ENCODE data around the gene ACSM3. TPM values are rescaled to one million over a fixed set of nuclear protein-coding genes. Genes with fewer than 3 reads are reported as not detected.

Gene ACSM3
- total and polyA plus RNA-seq, 2 experiments from 2014 or later: 5.7 to 8.7 TPM

- Histone ChIP-seq H3K27me3 (ENCODE audit: insufficient read depth) (no peaks in the 10 kb centered on the region), H3K9me2 (ENCODE audit: insufficient read depth) (no peaks in the 10 kb centered on the region), H3K36me3 (ENCODE audit: insufficient read depth) (peaks cover 28% of the 10 kb centered on the region), H3K4me3 (no peak overlapping the region), H4K20me1 (replicated peaks; ENCODE audit: insufficient read depth) (peaks cover 18% of the 10 kb centered on the region), H2AFZ (no peak overlapping the region), H3K4me1 (ENCODE audit: insufficient read depth) (peaks cover 7% of the 10 kb centered on the region; the same call in 1 of the 2 replicates), H3K27ac (ENCODE audit: low read depth) (no peak overlapping the region), H3F3A (replicated peaks; ENCODE audit: low read depth) (no peaks in the 10 kb centered on the region), H3K4me2 (no peak overlapping the region), H3K79me2 (replicated peaks; ENCODE audit: insufficient read depth) (peaks cover 25% of the 10 kb centered on the region)
- no peaks in the 10 kb centered on the region for H3K9me3 Mint-ChIP-seq
- H3K27ac Mint-ChIP-seq: no peak overlapping the region
- peaks cover 39% of the 10 kb centered on the region for H3K36me3 Mint-ChIP-seq (ENCODE audit: low read depth)
- peaks cover under 1% of the 10 kb centered on the region for H3K27me3 Mint-ChIP-seq (ENCODE audit: insufficient read depth, low read depth, poor library complexity)
- no peak for DNase-seq (ENCODE audit: low spot score)
- H3K4me1 Mint-ChIP-seq: peaks cover 3% of the 10 kb centered on the region; the same call in 2 of the 3 replicates
- no peak for ATAC-seq
- TF ChIP-seq JUNB (IDR thresholded peaks at IDR 0.05; ENCODE audit: unreplicated experiment): no peak
- TF ChIP-seq ZNF331 (CRISPR knock-in tag; IDR thresholded peaks at IDR 0.05; ENCODE audit: low read depth): no peak
- no peak for TF ChIP-seq STAT1 (IDR thresholded peaks at IDR 0.05; ENCODE audit: unreplicated experiment)
- no peak for TF ChIP-seq NANOG (IDR thresholded peaks at IDR 0.05; ENCODE audit: borderline replicate concordance)
- TF ChIP-seq ETS1 (IDR thresholded peaks at IDR 0.05): no peak
- TF ChIP-seq ZNF462 (CRISPR knock-in tag; IDR thresholded peaks at IDR 0.05): no peak
- TF ChIP-seq POLR2AphosphoS5 (IDR thresholded peaks at IDR 0.05; ENCODE audit: low read depth): no peak
- no peak for TF ChIP-seq REST (IDR thresholded peaks at IDR 0.05; ENCODE audit: unreplicated experiment)
- no peak for TF ChIP-seq ZNF114 (CRISPR knock-in tag; IDR thresholded peaks at IDR 0.05)
- no peak for TF ChIP-seq EZH2phosphoT487 (IDR thresholded peaks at IDR 0.05; ENCODE audit: unreplicated experiment)
- no peak for TF ChIP-seq CTCF (conservative IDR thresholded peaks at IDR 0.05; ENCODE audit: low read depth in 2 of 2)
- TF ChIP-seq EZH2 (IDR thresholded peaks at IDR 0.05; ENCODE audit: low read depth, unreplicated experiment): no peak
- TF ChIP-seq CREB1 (CRISPR knock-in tag; IDR thresholded peaks at IDR 0.05; ENCODE audit: low read depth): no peak
- no peak overlapping the region for H3K4me3 Mint-ChIP-seq
Measured at GRCh38 chr16:20735490-20735889, 28.3 kb upstream of the ACSM3 start.
